SU-DHL-6 (cell line): ENCODE results near the gene DPM1.

Source experiments
- EZH2phosphoT487 ChIP-seq: fragments of 200-600 bp; sonication (generic), shearing (Covaris generic); conservative IDR thresholded peaks from 2 replicates; pipeline ENCODE4 v1.6.1; 2018; ENCODE audit warnings: mild to moderate bottlenecking, antibody characterized with exemption, low read length, moderate library complexity, mixed read lengths
- TF ChIP-seq, protein P1 (sequence below): fragments of 200-600 bp; sonication (generic); IDR thresholded peaks from one replicate; pipeline ENCODE4 v1.5.1; 2017; ENCODE audit warnings: antibody characterized with exemption, mild to moderate bottlenecking, low read length, moderate library complexity; ENCODE audit not compliant: insufficient read depth, poor library complexity, severe bottlenecking

DNA sequence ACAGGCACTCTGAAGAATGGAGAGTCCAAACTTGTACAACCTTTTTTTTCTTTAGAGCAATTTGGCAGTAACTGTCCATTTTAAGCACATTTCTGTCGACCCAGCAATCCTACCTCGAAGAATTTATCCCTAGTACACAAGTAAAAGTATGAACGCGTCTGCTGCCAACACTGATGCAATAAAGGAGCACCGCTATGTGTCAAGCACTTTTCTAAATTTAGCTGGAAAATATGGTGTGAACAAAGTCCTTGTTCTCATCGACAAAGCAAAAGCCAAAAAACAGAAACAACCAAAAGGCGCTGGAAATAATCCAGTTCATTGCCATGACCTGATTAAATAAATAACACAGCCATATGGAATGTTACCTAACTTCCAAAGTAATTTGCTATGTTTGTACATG, 1.1 kb downstream of the DPM1 start:
- TF ChIP-seq EZH2phosphoT487: no peak
- TF ChIP-seq, protein P1, sequence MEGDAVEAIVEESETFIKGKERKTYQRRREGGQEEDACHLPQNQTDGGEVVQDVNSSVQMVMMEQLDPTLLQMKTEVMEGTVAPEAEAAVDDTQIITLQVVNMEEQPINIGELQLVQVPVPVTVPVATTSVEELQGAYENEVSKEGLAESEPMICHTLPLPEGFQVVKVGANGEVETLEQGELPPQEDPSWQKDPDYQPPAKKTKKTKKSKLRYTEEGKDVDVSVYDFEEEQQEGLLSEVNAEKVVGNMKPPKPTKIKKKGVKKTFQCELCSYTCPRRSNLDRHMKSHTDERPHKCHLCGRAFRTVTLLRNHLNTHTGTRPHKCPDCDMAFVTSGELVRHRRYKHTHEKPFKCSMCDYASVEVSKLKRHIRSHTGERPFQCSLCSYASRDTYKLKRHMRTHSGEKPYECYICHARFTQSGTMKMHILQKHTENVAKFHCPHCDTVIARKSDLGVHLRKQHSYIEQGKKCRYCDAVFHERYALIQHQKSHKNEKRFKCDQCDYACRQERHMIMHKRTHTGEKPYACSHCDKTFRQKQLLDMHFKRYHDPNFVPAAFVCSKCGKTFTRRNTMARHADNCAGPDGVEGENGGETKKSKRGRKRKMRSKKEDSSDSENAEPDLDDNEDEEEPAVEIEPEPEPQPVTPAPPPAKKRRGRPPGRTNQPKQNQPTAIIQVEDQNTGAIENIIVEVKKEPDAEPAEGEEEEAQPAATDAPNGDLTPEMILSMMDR: no peak
